ENCODE measurements around the gene CAPS2.
"Not testable (repeated sequence)": the region's sequence is repeated elsewhere in the genome, so short reads cannot be mapped to it uniquely, and the experiment has no call there.

Gene CAPS2

GRCh38 chr12:75346215-75346614, 16.1 kb upstream of the CAPS2 start:
- H3K4me1 ChIP-seq (ENCODE audit: control insufficient read depth in 2 of 2, insufficient read depth in 2 of 2, low read length in 2 of 2); H3K27me3 ChIP-seq (ENCODE audit: control insufficient read depth in 2 of 2, insufficient read depth in 2 of 2, low read length in 2 of 2); H3K27ac ChIP-seq (ENCODE audit: low read depth in 2 of 2, low read length in 2 of 2); H3K36me3 ChIP-seq (ENCODE audit: control insufficient read depth in 2 of 2, insufficient read depth in 2 of 2, low read length in 2 of 2); H3K9me3 ChIP-seq (ENCODE audit: control insufficient read depth in 2 of 2, low read length in 2 of 2); H3K9ac ChIP-seq (ENCODE audit: low read depth in 1 of 2, low read length in 2 of 2); H3K4me3 ChIP-seq (ENCODE audit: low read length in 2 of 2): not testable (repeated sequence)

- Histone ChIP-seq H3K27me3 (ENCODE audit: control insufficient read depth in 2 of 2, insufficient read depth in 2 of 2, low read length in 2 of 2) (no peaks in the 10 kb centered on the region), H3K9me3 (ENCODE audit: control insufficient read depth in 2 of 2, low read length in 2 of 2) (no peaks in the 10 kb centered on the region), H3K36me3 (ENCODE audit: control insufficient read depth in 2 of 2, insufficient read depth in 2 of 2, low read length in 2 of 2) (no peaks in the 10 kb centered on the region), H3K4me1 (ENCODE audit: control insufficient read depth in 2 of 2, insufficient read depth in 2 of 2, low read length in 2 of 2) (no peaks in the 10 kb centered on the region), H3K27ac (ENCODE audit: low read depth in 2 of 2, low read length in 2 of 2) (no peak overlapping the region), H3K4me3 (ENCODE audit: low read length in 2 of 2) (no peak overlapping the region), H3K9ac (ENCODE audit: low read depth in 1 of 2, low read length in 2 of 2) (no peak overlapping the region)
Observed at GRCh38 chr12:75345531-75345930, 15.4 kb upstream of the CAPS2 start.

GRCh38 chr12:75341873-75342272, 11.7 kb upstream of the CAPS2 start:
- H3K27ac ChIP-seq (ENCODE audit: low read depth in 2 of 2, low read length in 2 of 2) = no peak overlapping the region
- H3K9ac ChIP-seq (ENCODE audit: low read depth in 1 of 2, low read length in 2 of 2) = no peak overlapping the region
- no peaks in the 10 kb centered on the region for H3K4me1 ChIP-seq (ENCODE audit: control insufficient read depth in 2 of 2, insufficient read depth in 2 of 2, low read length in 2 of 2)
- H3K27me3 ChIP-seq (ENCODE audit: control insufficient read depth in 2 of 2, insufficient read depth in 2 of 2, low read length in 2 of 2) = no peaks in the 10 kb centered on the region
- no peaks in the 10 kb centered on the region for H3K9me3 ChIP-seq (ENCODE audit: control insufficient read depth in 2 of 2, low read length in 2 of 2)
- H3K36me3 ChIP-seq (ENCODE audit: control insufficient read depth in 2 of 2, insufficient read depth in 2 of 2, low read length in 2 of 2) = no peaks in the 10 kb centered on the region
- no peak overlapping the region for H3K4me3 ChIP-seq (ENCODE audit: low read length in 2 of 2)

- Histone ChIP-seq H3K4me3 (ENCODE audit: low read length in 2 of 2) (no peak overlapping the region), H3K4me1 (ENCODE audit: control insufficient read depth in 2 of 2, insufficient read depth in 2 of 2, low read length in 2 of 2) (no peaks in the 10 kb centered on the region), H3K9me3 (ENCODE audit: control insufficient read depth in 2 of 2, low read length in 2 of 2) (no peaks in the 10 kb centered on the region), H3K9ac (ENCODE audit: low read depth in 1 of 2, low read length in 2 of 2) (no peak overlapping the region), H3K27me3 (ENCODE audit: control insufficient read depth in 2 of 2, insufficient read depth in 2 of 2, low read length in 2 of 2) (no peaks in the 10 kb centered on the region), H3K27ac (ENCODE audit: low read depth in 2 of 2, low read length in 2 of 2) (no peak overlapping the region), H3K36me3 (ENCODE audit: control insufficient read depth in 2 of 2, insufficient read depth in 2 of 2, low read length in 2 of 2) (no peaks in the 10 kb centered on the region)
Observed at GRCh38 chr12:75337905-75338304, 7.8 kb upstream of the CAPS2 start.

GRCh38 chr12:75334384-75335030, 4.4 kb upstream of the CAPS2 start, which contains the start of gene GLIPR1L1:
Gene GLIPR1L1 (plus strand): TSS chr12:75334670. CDS start chr12:75334729, 59 bp downstream.
- H3K9me3 ChIP-seq (ENCODE audit: control insufficient read depth in 2 of 2, low read length in 2 of 2) = no peaks in the 10 kb centered on the region
- H3K9ac ChIP-seq (ENCODE audit: low read depth in 1 of 2, low read length in 2 of 2) = no peak within 1 kb of the TSS
- no peak within 1 kb of the TSS for H3K27ac ChIP-seq (ENCODE audit: low read depth in 2 of 2, low read length in 2 of 2)
- peaks cover 0 to 4% of the 10 kb centered on the region in 2 donors for H3K4me1 ChIP-seq (ENCODE audit: control insufficient read depth in 2 of 2, insufficient read depth in 2 of 2, low read length in 2 of 2)
- no peaks in the 10 kb centered on the region for H3K36me3 ChIP-seq (ENCODE audit: control insufficient read depth in 2 of 2, insufficient read depth in 2 of 2, low read length in 2 of 2)
- H3K4me3 ChIP-seq (ENCODE audit: low read length in 2 of 2) = peak within 1 kb of the TSS; percentile 30 to 59
- no peaks in the 10 kb centered on the region for H3K27me3 ChIP-seq (ENCODE audit: control insufficient read depth in 2 of 2, insufficient read depth in 2 of 2, low read length in 2 of 2)

- Histone ChIP-seq H3K27me3 (ENCODE audit: control insufficient read depth in 2 of 2, insufficient read depth in 2 of 2, low read length in 2 of 2) (no peaks in the 10 kb centered on the region), H3K36me3 (ENCODE audit: control insufficient read depth in 2 of 2, insufficient read depth in 2 of 2, low read length in 2 of 2) (no peaks in the 10 kb centered on the region), H3K27ac (ENCODE audit: low read depth in 2 of 2, low read length in 2 of 2) (no peak overlapping the region), H3K4me1 (ENCODE audit: control insufficient read depth in 2 of 2, insufficient read depth in 2 of 2, low read length in 2 of 2) (peaks cover 0 to 4% of the 10 kb centered on the region in 2 donors), H3K9me3 (ENCODE audit: control insufficient read depth in 2 of 2, low read length in 2 of 2) (no peaks in the 10 kb centered on the region), H3K9ac (ENCODE audit: low read depth in 1 of 2, low read length in 2 of 2) (no peak overlapping the region), H3K4me3 (ENCODE audit: low read length in 2 of 2) (no peak overlapping the region)
Observed at GRCh38 chr12:75327642-75328041, 2.5 kb downstream of the CAPS2 start.

- H3K27ac ChIP-seq (ENCODE audit: low read depth in 2 of 2, low read length in 2 of 2) = no peak overlapping the region
- H3K4me1 ChIP-seq (ENCODE audit: control insufficient read depth in 2 of 2, insufficient read depth in 2 of 2, low read length in 2 of 2) = no peaks in the 10 kb centered on the region
- no peak overlapping the region for H3K9ac ChIP-seq (ENCODE audit: low read depth in 1 of 2, low read length in 2 of 2)
- no peaks in the 10 kb centered on the region for H3K27me3 ChIP-seq (ENCODE audit: control insufficient read depth in 2 of 2, insufficient read depth in 2 of 2, low read length in 2 of 2)
- no peak overlapping the region for H3K4me3 ChIP-seq (ENCODE audit: low read length in 2 of 2)
- no peaks in the 10 kb centered on the region for H3K36me3 ChIP-seq (ENCODE audit: control insufficient read depth in 2 of 2, insufficient read depth in 2 of 2, low read length in 2 of 2)
- no peaks in the 10 kb centered on the region for H3K9me3 ChIP-seq (ENCODE audit: control insufficient read depth in 2 of 2, low read length in 2 of 2)
Observed at GRCh38 chr12:75323663-75324062, 6.5 kb downstream of the CAPS2 start.

GRCh38 chr12:75322464-75322863, 7.7 kb downstream of the CAPS2 start:
- H3K9ac ChIP-seq (ENCODE audit: low read depth in 1 of 2, low read length in 2 of 2) = no peak overlapping the region
- H3K36me3 ChIP-seq (ENCODE audit: control insufficient read depth in 2 of 2, insufficient read depth in 2 of 2, low read length in 2 of 2) = no peaks in the 10 kb centered on the region
- no peaks in the 10 kb centered on the region for H3K9me3 ChIP-seq (ENCODE audit: control insufficient read depth in 2 of 2, low read length in 2 of 2)
- no peaks in the 10 kb centered on the region for H3K27me3 ChIP-seq (ENCODE audit: control insufficient read depth in 2 of 2, insufficient read depth in 2 of 2, low read length in 2 of 2)
- H3K27ac ChIP-seq (ENCODE audit: low read depth in 2 of 2, low read length in 2 of 2) = no peak overlapping the region
- H3K4me3 ChIP-seq (ENCODE audit: low read length in 2 of 2) = no peak overlapping the region
- H3K4me1 ChIP-seq (ENCODE audit: control insufficient read depth in 2 of 2, insufficient read depth in 2 of 2, low read length in 2 of 2) = no peaks in the 10 kb centered on the region

GRCh38 chr12:75317784-75318183, 12.3 kb downstream of the CAPS2 start:
- Histone ChIP-seq H3K4me3 (ENCODE audit: low read length in 2 of 2) (no peak overlapping the region), H3K4me1 (ENCODE audit: control insufficient read depth in 2 of 2, insufficient read depth in 2 of 2, low read length in 2 of 2) (no peaks in the 10 kb centered on the region), H3K27ac (ENCODE audit: low read depth in 2 of 2, low read length in 2 of 2) (no peak overlapping the region), H3K9ac (ENCODE audit: low read depth in 1 of 2, low read length in 2 of 2) (no peak overlapping the region), H3K27me3 (ENCODE audit: control insufficient read depth in 2 of 2, insufficient read depth in 2 of 2, low read length in 2 of 2) (no peaks in the 10 kb centered on the region), H3K9me3 (ENCODE audit: control insufficient read depth in 2 of 2, low read length in 2 of 2) (no peaks in the 10 kb centered on the region), H3K36me3 (ENCODE audit: control insufficient read depth in 2 of 2, insufficient read depth in 2 of 2, low read length in 2 of 2) (no peaks in the 10 kb centered on the region)

GRCh38 chr12:75315518-75315917, 14.6 kb downstream of the CAPS2 start:
- Histone ChIP-seq H3K36me3 (ENCODE audit: control insufficient read depth in 2 of 2, insufficient read depth in 2 of 2, low read length in 2 of 2) (no peaks in the 10 kb centered on the region), H3K9ac (ENCODE audit: low read depth in 1 of 2, low read length in 2 of 2) (no peak overlapping the region), H3K9me3 (ENCODE audit: control insufficient read depth in 2 of 2, low read length in 2 of 2) (no peaks in the 10 kb centered on the region), H3K4me1 (ENCODE audit: control insufficient read depth in 2 of 2, insufficient read depth in 2 of 2, low read length in 2 of 2) (no peaks in the 10 kb centered on the region), H3K4me3 (ENCODE audit: low read length in 2 of 2) (no peak overlapping the region), H3K27me3 (ENCODE audit: control insufficient read depth in 2 of 2, insufficient read depth in 2 of 2, low read length in 2 of 2) (no peaks in the 10 kb centered on the region), H3K27ac (ENCODE audit: low read depth in 2 of 2, low read length in 2 of 2) (no peak overlapping the region)

- H3K4me3 ChIP-seq (ENCODE audit: low read length in 2 of 2) = no peak overlapping the region
- H3K27ac ChIP-seq (ENCODE audit: low read depth in 2 of 2, low read length in 2 of 2) = no peak overlapping the region
- no peak overlapping the region for H3K9ac ChIP-seq (ENCODE audit: low read depth in 1 of 2, low read length in 2 of 2)
- H3K27me3 ChIP-seq (ENCODE audit: control insufficient read depth in 2 of 2, insufficient read depth in 2 of 2, low read length in 2 of 2) = no peaks in the 10 kb centered on the region
- no peaks in the 10 kb centered on the region for H3K36me3 ChIP-seq (ENCODE audit: control insufficient read depth in 2 of 2, insufficient read depth in 2 of 2, low read length in 2 of 2)
- no peaks in the 10 kb centered on the region for H3K9me3 ChIP-seq (ENCODE audit: control insufficient read depth in 2 of 2, low read length in 2 of 2)
- no peaks in the 10 kb centered on the region for H3K4me1 ChIP-seq (ENCODE audit: control insufficient read depth in 2 of 2, insufficient read depth in 2 of 2, low read length in 2 of 2)
Observed at GRCh38 chr12:75311369-75311768, 18.8 kb downstream of the CAPS2 start.

Measured in mucosa of rectum (tissue), 2 donors.